A673 (cell line): ENCODE measurements around the gene AVPR1B. TPM values are rescaled to one million over a fixed set of nuclear protein-coding genes. Genes with fewer than 3 reads are reported as not detected.

Source experiments
- BruUV-seq: library from RNA; stranded (reverse); fragments of 400-500 nt; replicated peaks from 2 replicates; lab custom pipeline; 2021; lab: Mats Ljungman, UMichigan
- CTCF ChIA-PET: fragments of 300-600 bp; sonication (Branson Sonifier 250); formaldehyde crosslinking; loops from one replicate; lab custom pipeline; 2022; ENCODE audit warnings: antibody characterized with exemption; lab: Charles Lee
- POLR2A ChIA-PET: fragments of 300-600 bp; sonication (Branson Sonifier 250); formaldehyde crosslinking; loops from one replicate; lab custom pipeline; 2022; ENCODE audit warnings: antibody characterized with exemption; ENCODE audit not compliant: low non-redundant PET; lab: Charles Lee
- DNase-seq: peaks from one replicate; pipeline ENCODE4 v3.0.0-alpha.2; 2015; ENCODE audit warnings: low spot score
- H3K27ac ChIP-seq: fragments of 200-600 bp; sonication (generic); 2 replicates; pipeline ENCODE4 v1.5.1; 2016; ENCODE audit warnings: mixed run types, low read depth, mild to moderate bottlenecking, mixed read lengths, antibody characterized with exemption, low read length; ENCODE audit not compliant: poor library complexity, severe bottlenecking
- H3K27me3 ChIP-seq: fragments of 200-600 bp; sonication (generic); replicated peaks from 2 replicates; pipeline ENCODE4 v1.6.1; 2017; ENCODE audit warnings: mixed run types, low read depth, mild to moderate bottlenecking, mixed read lengths, antibody characterized with exemption, low read length; ENCODE audit not compliant: insufficient read depth, poor library complexity
- H3K36me3 ChIP-seq: fragments of 200-600 bp; sonication (generic); 2 replicates; pipeline ENCODE4 v1.6.1; 2016; ENCODE audit warnings: mixed run types, mild to moderate bottlenecking, mixed read lengths, antibody characterized with exemption, low read length; ENCODE audit not compliant: insufficient read depth, poor library complexity, severe bottlenecking
- H3K4me1 ChIP-seq: fragments of 200-600 bp; sonication (generic); 2 replicates; pipeline ENCODE4 v1.6.1; 2017; ENCODE audit warnings: mixed run types, mild to moderate bottlenecking, mixed read lengths, antibody characterized with exemption, low read length; ENCODE audit not compliant: insufficient read depth, poor library complexity, severe bottlenecking
- H3K4me3 ChIP-seq: fragments of 200-600 bp; sonication (generic); 2 replicates; pipeline ENCODE4 v1.5.1; 2016; ENCODE audit warnings: low read depth, mixed run types, mild to moderate bottlenecking, mixed read lengths, low read length; ENCODE audit not compliant: poor library complexity, severe bottlenecking
- H3K9me3 ChIP-seq: fragments of 200-600 bp; sonication (generic); 2 replicates; pipeline ENCODE4 v1.6.1; 2016; ENCODE audit warnings: mixed run types, low read depth, mild to moderate bottlenecking, mixed read lengths, antibody characterized with exemption, low read length; ENCODE audit not compliant: poor library complexity, severe bottlenecking
- EZH2 ChIP-seq: fragments of 200-600 bp; sonication (generic); IDR thresholded peaks from 2 replicates; pipeline ENCODE4 v1.6.1; 2017; ENCODE audit warnings: borderline replicate concordance, low read depth, mild to moderate bottlenecking, mixed read lengths, antibody characterized with exemption, low read length; ENCODE audit not compliant: poor library complexity, severe bottlenecking
- intact Hi-C: fragments of 100-400 bp; cut with micrococcal nuclease; formaldehyde crosslinking; loops from one replicate; pipeline ENCODE4 v1.10.0; 2022; ENCODE audit not compliant: unreplicated experiment
- total RNA-seq: library from RNA; stranded (reverse); gene quantifications from 2 replicates; pipeline ENCODE4 v1.2.3, GENCODE V29; 2021
- TF ChIP-seq, protein P1 (sequence below): fragments of 300-800, 200-600 bp; sonication (generic); conservative IDR thresholded peaks from 2 replicates; pipeline ENCODE4 v1.5.1; 2017; ENCODE audit warnings: low read depth, mild to moderate bottlenecking, antibody characterized with exemption, low read length, moderate library complexity, mixed read lengths

The AVPR1B gene
- total RNA-seq, 1 experiment from 2014 or later: not detected

- Histone ChIP-seq H3K4me3 (no peak overlapping the region), H3K27me3 (no peaks in the 10 kb centered on the region), H3K36me3 (no peaks in the 10 kb centered on the region), H3K4me1 (no peaks in the 10 kb centered on the region), H3K9me3 (no peaks in the 10 kb centered on the region), H3K27ac (no peak overlapping the region)
- intact Hi-C loops: no loop called here
- no peak for DNase-seq
- ChIA-PET CTCF (no interaction called here), POLR2A (no interaction called here)
- BruUV-seq: no TSS peak
- no peak for TF ChIP-seq EZH2
- TF ChIP-seq, protein P1, sequence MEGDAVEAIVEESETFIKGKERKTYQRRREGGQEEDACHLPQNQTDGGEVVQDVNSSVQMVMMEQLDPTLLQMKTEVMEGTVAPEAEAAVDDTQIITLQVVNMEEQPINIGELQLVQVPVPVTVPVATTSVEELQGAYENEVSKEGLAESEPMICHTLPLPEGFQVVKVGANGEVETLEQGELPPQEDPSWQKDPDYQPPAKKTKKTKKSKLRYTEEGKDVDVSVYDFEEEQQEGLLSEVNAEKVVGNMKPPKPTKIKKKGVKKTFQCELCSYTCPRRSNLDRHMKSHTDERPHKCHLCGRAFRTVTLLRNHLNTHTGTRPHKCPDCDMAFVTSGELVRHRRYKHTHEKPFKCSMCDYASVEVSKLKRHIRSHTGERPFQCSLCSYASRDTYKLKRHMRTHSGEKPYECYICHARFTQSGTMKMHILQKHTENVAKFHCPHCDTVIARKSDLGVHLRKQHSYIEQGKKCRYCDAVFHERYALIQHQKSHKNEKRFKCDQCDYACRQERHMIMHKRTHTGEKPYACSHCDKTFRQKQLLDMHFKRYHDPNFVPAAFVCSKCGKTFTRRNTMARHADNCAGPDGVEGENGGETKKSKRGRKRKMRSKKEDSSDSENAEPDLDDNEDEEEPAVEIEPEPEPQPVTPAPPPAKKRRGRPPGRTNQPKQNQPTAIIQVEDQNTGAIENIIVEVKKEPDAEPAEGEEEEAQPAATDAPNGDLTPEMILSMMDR: no peak
These were observed 41.1 kb downstream of the AVPR1B start for GRCh38 chr1:206075786-206076755.

GRCh38 chr1:206074839-206075238 lies 42.3 kb downstream of the AVPR1B start:
- ChIA-PET CTCF (no interaction called here), POLR2A (no interaction called here)
- no TSS peak for BruUV-seq
- H3K27me3 ChIP-seq: no peaks in the 10 kb centered on the region
- H3K36me3 ChIP-seq: no peaks in the 10 kb centered on the region
- no peaks in the 10 kb centered on the region for H3K9me3 ChIP-seq
- H3K4me3 ChIP-seq: no peak overlapping the region
- intact Hi-C loops: no loop called here
- no peak overlapping the region for H3K27ac ChIP-seq
- H3K4me1 ChIP-seq: no peaks in the 10 kb centered on the region
- TF ChIP-seq EZH2: no peak
- TF ChIP-seq, protein P1: no peak
- no peak for DNase-seq

GRCh38 chr1:206070627-206071304 lies 46.4 kb downstream of the AVPR1B start:
- DNase-seq: no peak
- Histone ChIP-seq H3K27ac (no peak overlapping the region), H3K27me3 (no peaks in the 10 kb centered on the region), H3K9me3 (no peaks in the 10 kb centered on the region), H3K4me1 (no peaks in the 10 kb centered on the region), H3K36me3 (no peaks in the 10 kb centered on the region), H3K4me3 (no peak overlapping the region)
- ChIA-PET CTCF (no interaction called here), POLR2A (no interaction called here)
- intact Hi-C loops: no loop called here
- no TSS peak for BruUV-seq
- TF ChIP-seq, protein P1: no peak
